ENCODE measurements around the gene RBM38.

RBM38 gene

GRCh38 chr20:57375652-57376230, 15.5 kb upstream of the RBM38 start:
- DNase-seq, result no peak

GRCh38 chr20:57377350-57377749, 13.8 kb upstream of the RBM38 start:
- no peak for DNase-seq

- no peak for DNase-seq
Observed at GRCh38 chr20:57378107-57378506, 13.1 kb upstream of the RBM38 start.

GRCh38 chr20:57378646-57379262, 12.4 kb upstream of the RBM38 start:
- no peak for DNase-seq

GRCh38 chr20:57379263-57379647, 11.9 kb upstream of the RBM38 start:
- DNase-seq, result no peak

GRCh38 chr20:57380081-57380750, 11.0 kb upstream of the RBM38 start:
- no peak for DNase-seq

- peak; percentile 22 to 55 for DNase-seq
Observed at GRCh38 chr20:57381596-57382503, 9.3 kb upstream of the RBM38 start.

GRCh38 chr20:57382516-57382915, 8.7 kb upstream of the RBM38 start:
- no peak for DNase-seq

- DNase-seq, result no peak
Observed at GRCh38 chr20:57383447-57384347, 7.5 kb upstream of the RBM38 start.

- DNase-seq, result no peak
Observed at GRCh38 chr20:57384486-57384885, 6.7 kb upstream of the RBM38 start.

- DNase-seq, result no peak
Observed at GRCh38 chr20:57384953-57385761, 6.0 kb upstream of the RBM38 start.

GRCh38 chr20:57385940-57386339, 5.3 kb upstream of the RBM38 start:
- no peak for DNase-seq

GRCh38 chr20:57386762-57387161, 4.4 kb upstream of the RBM38 start:
- DNase-seq, result no peak

- DNase-seq, result no peak
Observed at GRCh38 chr20:57387463-57387862, 3.7 kb upstream of the RBM38 start.

- DNase-seq, result no peak
Observed at GRCh38 chr20:57387945-57388371, 3.2 kb upstream of the RBM38 start.

- DNase-seq, result no peak
Observed at GRCh38 chr20:57388953-57389694, 2.1 kb upstream of the RBM38 start.

- DNase-seq, result no peak
Observed at GRCh38 chr20:57389695-57390603, 1.2 kb upstream of the RBM38 start.

- no peak for DNase-seq
Observed at GRCh38 chr20:57391439-57392301, 474 bp downstream of the RBM38 start.

Data from NCI-H524 (cell line).